MM.1S (cell line): Measurements from ENCODE around the gene PITRM1.

ENCODE experiments used
- DNase-seq: peaks from one replicate; pipeline ENCODE4 v3.0.0-alpha.2; 2015
- H2AFZ ChIP-seq: fragments of 300-600 bp; sonication (generic); 2 replicates; pipeline ENCODE4 v1.6.0; 2016; ENCODE audit warnings: antibody characterized with exemption, low read length
- H3F3A ChIP-seq: fragments of 300-600 bp; sonication (generic); 2 replicates; pipeline ENCODE4 v1.6.1; 2016; ENCODE audit warnings: mild to moderate bottlenecking, antibody characterized with exemption, low read length, moderate library complexity, mixed read lengths; ENCODE audit not compliant: insufficient read depth
- H3K27ac ChIP-seq: fragments of 300-600 bp; sonication (generic); 2 replicates; pipeline ENCODE4 v1.5.1; 2016; ENCODE audit warnings: mild to moderate bottlenecking, low read length
- H3K27me3 ChIP-seq: fragments of 300-600 bp; sonication (generic); replicated peaks from 2 replicates; pipeline ENCODE4 v1.6.0; 2016; ENCODE audit warnings: low read length; ENCODE audit not compliant: insufficient read depth
- H3K36me3 ChIP-seq: fragments of 300-600 bp; sonication (generic); replicated peaks from 2 replicates; pipeline ENCODE4 v1.6.1; 2016; ENCODE audit warnings: mild to moderate bottlenecking, low read length, mixed read lengths; ENCODE audit not compliant: insufficient read depth
- H3K4me1 ChIP-seq: fragments of 300-600 bp; sonication (generic); 2 replicates; pipeline ENCODE4 v1.6.1; 2016; ENCODE audit warnings: low read length, mixed read lengths
- H3K4me2 ChIP-seq: fragments of 300-600 bp; sonication (generic); 2 replicates; pipeline ENCODE4 v1.6.0; 2016; ENCODE audit warnings: low read depth, low read length
- H3K4me3 ChIP-seq: fragments of 300-600 bp; sonication (generic); 2 replicates; pipeline ENCODE4 v1.5.1; 2016; ENCODE audit warnings: low read length, mixed read lengths
- H3K79me2 ChIP-seq: fragments of 300-600 bp; sonication (generic); 2 replicates; pipeline ENCODE4 v1.6.1; 2016; ENCODE audit warnings: mixed run types, low read length, mixed read lengths
- H3K9ac ChIP-seq: fragments of 300-600 bp; sonication (generic); 2 replicates; pipeline ENCODE4 v1.6.1; 2016; ENCODE audit warnings: low read length, mixed read lengths
- H3K9me2 ChIP-seq: fragments of 300-600 bp; sonication (generic); replicated peaks from 2 replicates; pipeline ENCODE4 v1.6.1; 2016; ENCODE audit warnings: mild to moderate bottlenecking, low read length, mixed read lengths; ENCODE audit not compliant: insufficient read depth
- H3K9me3 ChIP-seq: fragments of 300-600 bp; sonication (generic); replicated peaks from 2 replicates; pipeline ENCODE4 v1.6.1; 2016; ENCODE audit warnings: mild to moderate bottlenecking, low read length, mixed read lengths; ENCODE audit not compliant: insufficient read depth
- H4K20me1 ChIP-seq: fragments of 300-600 bp; sonication (generic); 2 replicates; pipeline ENCODE4 v1.6.1; 2016; ENCODE audit warnings: mild to moderate bottlenecking, low read length, moderate library complexity, mixed read lengths; ENCODE audit not compliant: insufficient read depth
- CTCF ChIP-seq: fragments of 300-600 bp; sonication (generic); IDR thresholded peaks from 2 replicates; pipeline ENCODE4 v1.5.1; 2016; ENCODE audit warnings: antibody characterized with exemption, low read length, mixed read lengths
- EZH2 ChIP-seq: fragments of 300-600 bp; sonication (generic); optimal IDR thresholded peaks from 2 replicates; pipeline ENCODE3; 2017; ENCODE audit warnings: low read depth, mild to moderate bottlenecking, antibody characterized with exemption, low read length, mixed read lengths
- EZH2phosphoT487 ChIP-seq: fragments of 300-600 bp; sonication (generic); IDR thresholded peaks from 2 replicates; pipeline ENCODE4 v1.6.1; 2018; ENCODE audit warnings: antibody characterized with exemption, low read length

The PITRM1 gene

GRCh38 chr10:3196482-3196881, 23.9 kb upstream of the PITRM1 start:
- no peak for TF ChIP-seq CTCF
- TF ChIP-seq EZH2phosphoT487 = no peak
- no peak for TF ChIP-seq EZH2
- no peak overlapping the region for H3K4me2 ChIP-seq
- DNase-seq = no peak
- no peaks in the 10 kb centered on the region for H3K27me3 ChIP-seq
- no peaks in the 10 kb centered on the region for H3K36me3 ChIP-seq
- no peak overlapping the region for H3K27ac ChIP-seq
- H4K20me1 ChIP-seq = no peaks in the 10 kb centered on the region
- no peak overlapping the region for H3K4me3 ChIP-seq
- no peaks in the 10 kb centered on the region for H3K9me2 ChIP-seq
- H3K79me2 ChIP-seq = no peaks in the 10 kb centered on the region
- H3K4me1 ChIP-seq = 0 out of 2 replicates have a peak, but pooled peaks cover 3% of the 10 kb centered on the region
- H3F3A ChIP-seq = no peaks in the 10 kb centered on the region
- H3K9ac ChIP-seq = no peak overlapping the region
- H2AFZ ChIP-seq = no peak overlapping the region
- H3K9me3 ChIP-seq = no peaks in the 10 kb centered on the region

- no peak overlapping the region for H3K4me3 ChIP-seq
These were observed 23.1 kb upstream of the PITRM1 start for GRCh38 chr10:3195726-3196125.

GRCh38 chr10:3195286-3195685, 22.7 kb upstream of the PITRM1 start:
- Histone ChIP-seq H3K4me2 (no peak overlapping the region), H3K27me3 (no peaks in the 10 kb centered on the region), H3K79me2 (no peaks in the 10 kb centered on the region), H3K9me2 (no peaks in the 10 kb centered on the region), H3K27ac (no peak overlapping the region), H2AFZ (no peak overlapping the region), H3K4me1 (0 out of 2 replicates have a peak, but pooled peaks cover 3% of the 10 kb centered on the region), H4K20me1 (no peaks in the 10 kb centered on the region), H3K36me3 (no peaks in the 10 kb centered on the region), H3F3A (no peaks in the 10 kb centered on the region), H3K9ac (no peak overlapping the region), H3K4me3 (no peak overlapping the region), H3K9me3 (no peaks in the 10 kb centered on the region)
- DNase-seq = no peak
- TF ChIP-seq CTCF = no peak
- TF ChIP-seq EZH2phosphoT487 = no peak
- TF ChIP-seq EZH2 = no peak

More at GRCh38 chr10:3195726-3196125, 23.1 kb upstream of the PITRM1 start:
- no peaks in the 10 kb centered on the region for H4K20me1 ChIP-seq
- H3K4me2 ChIP-seq = no peak overlapping the region
- H3K9me3 ChIP-seq = no peaks in the 10 kb centered on the region
- H3K9me2 ChIP-seq = no peaks in the 10 kb centered on the region
- no peak for DNase-seq
- H3F3A ChIP-seq = no peaks in the 10 kb centered on the region
- H3K27me3 ChIP-seq = no peaks in the 10 kb centered on the region
- TF ChIP-seq EZH2 (no peak), EZH2phosphoT487 (no peak)
- H3K9ac ChIP-seq = no peak overlapping the region
- no peaks in the 10 kb centered on the region for H3K36me3 ChIP-seq
- no peak overlapping the region for H3K27ac ChIP-seq
- H3K4me1 ChIP-seq = 0 out of 2 replicates have a peak, but pooled peaks cover 3% of the 10 kb centered on the region
- H3K79me2 ChIP-seq = no peaks in the 10 kb centered on the region
- H2AFZ ChIP-seq = no peak overlapping the region

GRCh38 chr10:3194871-3195270, 22.3 kb upstream of the PITRM1 start:
- H3K27me3 ChIP-seq = no peaks in the 10 kb centered on the region
- H3K4me2 ChIP-seq = no peak overlapping the region
- 0 out of 2 replicates have a peak, but pooled peaks cover 3% of the 10 kb centered on the region for H3K4me1 ChIP-seq
- no peak overlapping the region for H3K4me3 ChIP-seq
- H2AFZ ChIP-seq = no peak overlapping the region
- no peaks in the 10 kb centered on the region for H4K20me1 ChIP-seq
- H3K79me2 ChIP-seq = no peaks in the 10 kb centered on the region
- TF ChIP-seq EZH2 = no peak
- TF ChIP-seq CTCF = no peak
- TF ChIP-seq EZH2phosphoT487 = no peak
- H3K9me3 ChIP-seq = no peaks in the 10 kb centered on the region
- H3K27ac ChIP-seq = no peak overlapping the region
- no peaks in the 10 kb centered on the region for H3K36me3 ChIP-seq
- H3K9ac ChIP-seq = no peak overlapping the region
- H3K9me2 ChIP-seq = no peaks in the 10 kb centered on the region
- no peak for DNase-seq
- H3F3A ChIP-seq = no peaks in the 10 kb centered on the region
